ENCODE data around the gene NHLRC2.
A peak's percentile ranks its signal among the peaks of the same experiment; 100 is the strongest.

Gene NHLRC2

GRCh38 chr10:113897693-113898618, 43.5 kb downstream of the NHLRC2 start:
- TF ChIP-seq, protein P1, sequence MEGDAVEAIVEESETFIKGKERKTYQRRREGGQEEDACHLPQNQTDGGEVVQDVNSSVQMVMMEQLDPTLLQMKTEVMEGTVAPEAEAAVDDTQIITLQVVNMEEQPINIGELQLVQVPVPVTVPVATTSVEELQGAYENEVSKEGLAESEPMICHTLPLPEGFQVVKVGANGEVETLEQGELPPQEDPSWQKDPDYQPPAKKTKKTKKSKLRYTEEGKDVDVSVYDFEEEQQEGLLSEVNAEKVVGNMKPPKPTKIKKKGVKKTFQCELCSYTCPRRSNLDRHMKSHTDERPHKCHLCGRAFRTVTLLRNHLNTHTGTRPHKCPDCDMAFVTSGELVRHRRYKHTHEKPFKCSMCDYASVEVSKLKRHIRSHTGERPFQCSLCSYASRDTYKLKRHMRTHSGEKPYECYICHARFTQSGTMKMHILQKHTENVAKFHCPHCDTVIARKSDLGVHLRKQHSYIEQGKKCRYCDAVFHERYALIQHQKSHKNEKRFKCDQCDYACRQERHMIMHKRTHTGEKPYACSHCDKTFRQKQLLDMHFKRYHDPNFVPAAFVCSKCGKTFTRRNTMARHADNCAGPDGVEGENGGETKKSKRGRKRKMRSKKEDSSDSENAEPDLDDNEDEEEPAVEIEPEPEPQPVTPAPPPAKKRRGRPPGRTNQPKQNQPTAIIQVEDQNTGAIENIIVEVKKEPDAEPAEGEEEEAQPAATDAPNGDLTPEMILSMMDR (IDR thresholded peaks at IDR 0.05; ENCODE audit: low read depth, low read length), result no peak
- H3K4me3 ChIP-seq (replicated peaks in 1 of 2; ENCODE audit: low read depth in 2 of 2, low read length in 2 of 2), result no peak overlapping the region
- no peak for DNase-seq (ENCODE audit: low read depth in 2 of 2)

GRCh38 chr10:113899952-113900598, 45.6 kb downstream of the NHLRC2 start:
- DNase-seq (ENCODE audit: low read depth in 2 of 2), result peak in 1 of 2 donors; percentile 24
- TF ChIP-seq, protein P1 (IDR thresholded peaks at IDR 0.05; ENCODE audit: low read depth, low read length), result no peak
- H3K4me3 ChIP-seq (replicated peaks in 1 of 2; ENCODE audit: low read depth in 2 of 2, low read length in 2 of 2), result no peak overlapping the region

GRCh38 chr10:113905756-113906155, 51.3 kb downstream of the NHLRC2 start:
- no peak for DNase-seq (ENCODE audit: low read depth in 2 of 2)
- no peak overlapping the region for H3K4me3 ChIP-seq (replicated peaks in 1 of 2; ENCODE audit: low read depth in 2 of 2, low read length in 2 of 2)
- TF ChIP-seq, protein P1 (IDR thresholded peaks at IDR 0.05; ENCODE audit: low read depth, low read length), result no peak

- no peak overlapping the region for H3K4me3 ChIP-seq (replicated peaks in 1 of 2; ENCODE audit: low read depth in 2 of 2, low read length in 2 of 2)
- peak; percentile 31 to 59 for DNase-seq (ENCODE audit: low read depth in 2 of 2)
- TF ChIP-seq, protein P1 (IDR thresholded peaks at IDR 0.05; ENCODE audit: low read depth, low read length), result no peak
Measured at GRCh38 chr10:113907166-113907565, 52.7 kb downstream of the NHLRC2 start.

DNA sequence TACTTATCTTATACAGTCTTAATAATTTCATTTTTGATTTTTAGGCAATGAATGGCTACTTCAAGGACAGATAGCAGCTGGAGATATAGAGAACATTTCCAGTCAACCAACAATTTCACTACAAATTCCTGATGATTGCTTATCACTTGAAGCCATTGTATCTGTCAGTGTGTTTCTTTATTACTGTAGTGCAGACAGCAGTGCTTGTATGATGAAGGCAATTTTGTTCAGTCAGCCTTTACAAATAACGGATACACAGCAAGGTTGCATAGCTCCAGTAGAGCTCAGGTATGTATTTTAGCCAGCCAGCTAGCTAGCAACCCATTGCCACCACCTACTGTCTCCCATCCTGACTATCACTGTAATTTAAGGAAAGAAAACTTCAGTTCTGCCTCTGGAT, 53.8 kb downstream of the NHLRC2 start:
- TF ChIP-seq, protein P1 (IDR thresholded peaks at IDR 0.05; ENCODE audit: low read depth, low read length), result no peak
- no peak overlapping the region for H3K4me3 ChIP-seq (replicated peaks in 1 of 2; ENCODE audit: low read depth in 2 of 2, low read length in 2 of 2)
- no peak for DNase-seq (ENCODE audit: low read depth in 2 of 2)

GRCh38 chr10:113911113-113911512, 56.7 kb downstream of the NHLRC2 start:
- TF ChIP-seq, protein P1 (IDR thresholded peaks at IDR 0.05; ENCODE audit: low read depth, low read length), result no peak
- H3K4me3 ChIP-seq (replicated peaks in 1 of 2; ENCODE audit: low read depth in 2 of 2, low read length in 2 of 2), result no peak overlapping the region
- DNase-seq (ENCODE audit: low read depth in 2 of 2), result no peak
